ENCODE data around the gene C1orf94. TPM values are rescaled to one million over a fixed set of nuclear protein-coding genes. Genes with fewer than 3 reads are reported as not detected.

The C1orf94 gene, protein sequence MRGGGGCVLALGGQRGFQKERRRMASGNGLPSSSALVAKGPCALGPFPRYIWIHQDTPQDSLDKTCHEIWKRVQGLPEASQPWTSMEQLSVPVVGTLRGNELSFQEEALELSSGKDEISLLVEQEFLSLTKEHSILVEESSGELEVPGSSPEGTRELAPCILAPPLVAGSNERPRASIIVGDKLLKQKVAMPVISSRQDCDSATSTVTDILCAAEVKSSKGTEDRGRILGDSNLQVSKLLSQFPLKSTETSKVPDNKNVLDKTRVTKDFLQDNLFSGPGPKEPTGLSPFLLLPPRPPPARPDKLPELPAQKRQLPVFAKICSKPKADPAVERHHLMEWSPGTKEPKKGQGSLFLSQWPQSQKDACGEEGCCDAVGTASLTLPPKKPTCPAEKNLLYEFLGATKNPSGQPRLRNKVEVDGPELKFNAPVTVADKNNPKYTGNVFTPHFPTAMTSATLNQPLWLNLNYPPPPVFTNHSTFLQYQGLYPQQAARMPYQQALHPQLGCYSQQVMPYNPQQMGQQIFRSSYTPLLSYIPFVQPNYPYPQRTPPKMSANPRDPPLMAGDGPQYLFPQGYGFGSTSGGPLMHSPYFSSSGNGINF
- total RNA-seq (ENCODE audit: unreplicated experiment) = not detected
- long read RNA-seq = 0 reads

DNA sequence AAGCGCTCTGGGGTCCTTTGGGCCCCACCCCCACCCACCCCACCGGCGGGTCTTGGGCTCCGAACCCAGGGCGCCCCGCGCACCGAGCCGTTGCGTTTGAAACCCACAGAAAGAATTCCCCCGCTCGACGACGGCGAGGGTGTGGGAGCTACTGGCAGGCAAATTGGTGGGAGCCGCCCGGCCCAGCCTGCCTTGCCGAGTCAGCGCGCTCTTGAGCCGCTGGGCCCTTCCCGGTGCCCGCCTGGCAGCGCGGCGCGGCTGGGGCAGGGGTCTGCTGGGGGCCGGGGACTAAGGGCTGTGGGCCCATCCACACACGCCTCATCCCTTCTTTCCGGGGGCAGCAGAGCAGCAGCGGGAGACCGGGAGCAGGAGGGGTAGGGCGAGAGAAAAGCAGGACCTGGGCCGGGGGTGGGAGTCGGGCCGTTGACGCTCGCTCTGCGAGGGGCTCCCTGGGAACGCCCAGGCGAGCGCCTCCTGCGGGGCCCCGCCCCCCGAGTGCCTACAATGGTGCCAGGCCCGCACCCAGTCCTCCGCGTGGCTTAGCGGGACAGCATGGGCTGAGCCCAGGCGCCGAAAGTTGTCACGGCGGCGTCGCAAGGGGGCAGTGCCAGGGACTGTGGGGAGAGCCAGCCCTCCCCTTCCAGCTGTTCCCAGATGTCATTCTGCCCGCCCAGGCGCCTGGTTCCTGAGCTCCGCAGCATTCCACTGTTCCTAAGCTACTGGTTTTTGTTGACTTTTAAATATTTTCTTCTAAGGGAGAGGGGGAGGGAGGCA, at the start of gene C1orf94:
Gene C1orf94, plus strand, starts transcription at position 78 of the 774 bp plus-strand sequence. CDS start 883 bp downstream, outside the sequence.
- DNase-seq = peak; percentile 30
- Mint-ChIP-seq H3K4me3 (ENCODE audit: unreplicated experiment) (no peak within 1 kb of the TSS), H3K27me3 (ENCODE audit: unreplicated experiment) (peaks cover 6% of the 10 kb centered on the region), H3K9me3 (ENCODE audit: unreplicated experiment) (peaks cover 2% of the 10 kb centered on the region), H3K27ac (ENCODE audit: unreplicated experiment) (no peak within 1 kb of the TSS), H3K4me1 (ENCODE audit: low read depth, unreplicated experiment) (no peaks in the 10 kb centered on the region), H3K36me3 (ENCODE audit: unreplicated experiment) (peaks cover 5% of the 10 kb centered on the region)
- TF ChIP-seq, protein P1, sequence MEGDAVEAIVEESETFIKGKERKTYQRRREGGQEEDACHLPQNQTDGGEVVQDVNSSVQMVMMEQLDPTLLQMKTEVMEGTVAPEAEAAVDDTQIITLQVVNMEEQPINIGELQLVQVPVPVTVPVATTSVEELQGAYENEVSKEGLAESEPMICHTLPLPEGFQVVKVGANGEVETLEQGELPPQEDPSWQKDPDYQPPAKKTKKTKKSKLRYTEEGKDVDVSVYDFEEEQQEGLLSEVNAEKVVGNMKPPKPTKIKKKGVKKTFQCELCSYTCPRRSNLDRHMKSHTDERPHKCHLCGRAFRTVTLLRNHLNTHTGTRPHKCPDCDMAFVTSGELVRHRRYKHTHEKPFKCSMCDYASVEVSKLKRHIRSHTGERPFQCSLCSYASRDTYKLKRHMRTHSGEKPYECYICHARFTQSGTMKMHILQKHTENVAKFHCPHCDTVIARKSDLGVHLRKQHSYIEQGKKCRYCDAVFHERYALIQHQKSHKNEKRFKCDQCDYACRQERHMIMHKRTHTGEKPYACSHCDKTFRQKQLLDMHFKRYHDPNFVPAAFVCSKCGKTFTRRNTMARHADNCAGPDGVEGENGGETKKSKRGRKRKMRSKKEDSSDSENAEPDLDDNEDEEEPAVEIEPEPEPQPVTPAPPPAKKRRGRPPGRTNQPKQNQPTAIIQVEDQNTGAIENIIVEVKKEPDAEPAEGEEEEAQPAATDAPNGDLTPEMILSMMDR (IDR thresholded peaks at IDR 0.05; ENCODE audit: partially characterized antibody, unreplicated experiment) = no peak

DNA sequence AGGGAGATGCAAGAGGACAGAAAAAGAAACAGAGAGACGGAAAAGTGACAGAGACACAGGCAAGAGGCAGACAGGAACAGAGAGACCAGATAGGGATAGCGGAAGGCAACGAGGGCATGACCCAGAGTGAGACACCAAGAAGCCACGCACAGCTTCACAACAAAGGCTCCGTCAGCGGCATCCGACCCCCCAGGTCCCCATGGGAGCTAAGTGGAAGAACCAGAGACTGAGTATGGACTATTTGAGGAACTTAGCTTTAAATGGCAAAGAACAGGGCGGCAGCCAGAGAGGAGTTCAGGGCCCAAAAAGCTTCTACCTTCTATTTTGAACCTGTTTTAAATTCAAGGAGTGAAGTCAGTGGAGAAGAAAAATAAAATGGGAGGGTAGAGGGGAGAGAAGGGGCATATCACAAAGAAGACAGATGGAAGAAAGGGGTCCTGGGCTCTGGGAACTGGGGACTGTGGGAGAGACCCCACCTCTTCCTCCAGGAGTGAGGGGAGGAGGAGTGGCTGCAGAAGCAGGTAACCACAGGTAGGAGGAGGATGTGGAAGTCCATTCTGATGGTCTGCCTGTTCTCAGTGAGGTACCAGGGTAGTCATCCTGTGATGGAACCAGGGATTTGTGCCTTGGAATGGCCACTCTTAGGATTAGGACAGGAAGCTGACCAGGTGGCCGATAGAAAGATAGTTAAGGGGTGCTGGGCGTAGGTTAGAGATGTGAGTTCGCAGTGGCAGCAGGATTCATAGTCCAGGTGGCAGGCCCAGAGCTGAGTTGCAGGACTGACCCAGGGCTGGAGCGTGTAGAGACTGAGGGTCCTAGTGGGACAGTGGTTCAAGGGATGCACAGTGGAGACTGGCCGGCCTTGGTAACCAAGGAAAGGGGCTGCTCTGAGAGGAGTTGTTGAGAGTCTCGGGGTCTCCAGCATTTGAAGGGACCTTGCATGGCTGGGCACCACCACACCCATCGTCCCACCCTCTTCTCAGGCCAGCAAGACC, 49.4 kb upstream of the C1orf94 start:
- peaks cover 9% of the 10 kb centered on the region for H3K36me3 Mint-ChIP-seq (ENCODE audit: unreplicated experiment)
- H3K4me1 Mint-ChIP-seq (ENCODE audit: low read depth, unreplicated experiment) = no peaks in the 10 kb centered on the region
- no peak for DNase-seq
- H3K27me3 Mint-ChIP-seq (ENCODE audit: unreplicated experiment) = peaks cover 3% of the 10 kb centered on the region
- peaks cover 4% of the 10 kb centered on the region for H3K9me3 Mint-ChIP-seq (ENCODE audit: unreplicated experiment)
- H3K4me3 Mint-ChIP-seq (ENCODE audit: unreplicated experiment) = no peak overlapping the region
- TF ChIP-seq, protein P1 (IDR thresholded peaks at IDR 0.05; ENCODE audit: partially characterized antibody, unreplicated experiment) = no peak
- no peak overlapping the region for H3K27ac Mint-ChIP-seq (ENCODE audit: unreplicated experiment)

DNA sequence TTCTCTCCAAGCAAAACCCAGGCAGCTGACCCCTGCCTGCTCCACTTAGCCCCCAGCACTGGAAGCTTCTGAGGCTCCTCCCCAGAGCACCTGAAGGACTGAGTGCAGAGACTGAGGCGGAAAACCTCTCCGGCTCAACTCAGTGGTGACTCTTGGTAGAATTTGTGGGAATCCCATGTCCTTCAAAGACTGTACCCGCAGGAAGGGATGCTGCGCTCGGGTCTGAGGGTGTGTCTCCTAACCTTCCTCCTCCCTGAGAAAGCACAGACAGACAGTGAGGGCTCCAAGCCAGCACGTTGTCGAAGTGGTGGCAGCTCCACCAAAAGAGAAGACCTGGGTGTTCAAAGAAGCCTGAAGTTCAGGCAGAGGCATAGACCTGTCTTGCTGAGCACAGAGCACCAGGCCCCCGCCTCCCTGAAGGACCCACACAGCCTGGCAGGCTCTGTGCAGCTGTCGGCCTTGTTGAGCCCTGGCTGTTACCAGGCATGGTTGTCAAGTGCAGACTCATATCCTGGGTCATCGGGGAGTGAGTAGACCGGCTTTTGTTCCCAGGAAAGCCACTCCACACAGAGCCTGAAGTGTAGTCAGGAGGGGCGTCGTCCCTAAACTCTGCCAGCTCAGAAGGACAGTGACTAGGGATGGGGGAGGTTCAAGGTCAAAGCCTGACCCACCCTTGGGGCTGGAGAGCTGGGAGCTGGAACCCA, 48.4 kb upstream of the C1orf94 start:
- peaks cover 4% of the 10 kb centered on the region for H3K9me3 Mint-ChIP-seq (ENCODE audit: unreplicated experiment)
- H3K36me3 Mint-ChIP-seq (ENCODE audit: unreplicated experiment) = peaks cover 5% of the 10 kb centered on the region
- TF ChIP-seq, protein P1 (IDR thresholded peaks at IDR 0.05; ENCODE audit: partially characterized antibody, unreplicated experiment) = no peak
- H3K4me3 Mint-ChIP-seq (ENCODE audit: unreplicated experiment) = no peak overlapping the region
- peaks cover 3% of the 10 kb centered on the region for H3K27me3 Mint-ChIP-seq (ENCODE audit: unreplicated experiment)
- H3K4me1 Mint-ChIP-seq (ENCODE audit: low read depth, unreplicated experiment) = no peaks in the 10 kb centered on the region
- no peak for DNase-seq
- H3K27ac Mint-ChIP-seq (ENCODE audit: unreplicated experiment) = no peak overlapping the region

DNA sequence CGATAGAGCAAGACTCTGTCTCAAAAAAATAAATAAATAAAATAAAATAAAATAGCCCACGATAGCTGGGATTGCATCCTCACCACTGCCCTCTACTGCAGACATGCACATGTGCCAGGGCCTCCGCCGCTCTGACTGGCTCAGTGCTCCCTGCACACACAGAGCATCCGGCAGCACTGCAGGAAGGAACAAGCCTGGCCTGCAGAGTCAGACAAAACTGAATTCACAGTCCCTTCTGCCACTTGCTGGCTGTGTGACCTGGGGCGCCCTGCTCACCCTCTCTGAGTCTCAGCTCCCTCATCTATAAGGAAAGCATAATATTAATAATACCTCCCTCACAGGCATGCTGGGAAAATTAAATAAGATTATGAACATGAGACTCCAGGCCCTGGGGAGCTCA, 47.1 kb upstream of the C1orf94 start:
- no peak for DNase-seq
- no peaks in the 10 kb centered on the region for H3K4me1 Mint-ChIP-seq (ENCODE audit: low read depth, unreplicated experiment)
- H3K4me3 Mint-ChIP-seq (ENCODE audit: unreplicated experiment) = no peak overlapping the region
- H3K36me3 Mint-ChIP-seq (ENCODE audit: unreplicated experiment) = peaks cover 5% of the 10 kb centered on the region
- no peak overlapping the region for H3K27ac Mint-ChIP-seq (ENCODE audit: unreplicated experiment)
- H3K27me3 Mint-ChIP-seq (ENCODE audit: unreplicated experiment) = peaks cover 3% of the 10 kb centered on the region
- peaks cover 4% of the 10 kb centered on the region for H3K9me3 Mint-ChIP-seq (ENCODE audit: unreplicated experiment)
- TF ChIP-seq, protein P1 (IDR thresholded peaks at IDR 0.05; ENCODE audit: partially characterized antibody, unreplicated experiment) = no peak

Data from glutamatergic neuron (in vitro differentiated cells).